NCI-H1436 treated with DMSO at 0.1 percent for 48 hours (cell line): ENCODE data around the gene IL2RG.

Experiments used
- DNase-seq: peaks from one replicate; lab custom pipeline; 2025; lab: John Stamatoyannopoulos, UW

The IL2RG gene

DNA sequence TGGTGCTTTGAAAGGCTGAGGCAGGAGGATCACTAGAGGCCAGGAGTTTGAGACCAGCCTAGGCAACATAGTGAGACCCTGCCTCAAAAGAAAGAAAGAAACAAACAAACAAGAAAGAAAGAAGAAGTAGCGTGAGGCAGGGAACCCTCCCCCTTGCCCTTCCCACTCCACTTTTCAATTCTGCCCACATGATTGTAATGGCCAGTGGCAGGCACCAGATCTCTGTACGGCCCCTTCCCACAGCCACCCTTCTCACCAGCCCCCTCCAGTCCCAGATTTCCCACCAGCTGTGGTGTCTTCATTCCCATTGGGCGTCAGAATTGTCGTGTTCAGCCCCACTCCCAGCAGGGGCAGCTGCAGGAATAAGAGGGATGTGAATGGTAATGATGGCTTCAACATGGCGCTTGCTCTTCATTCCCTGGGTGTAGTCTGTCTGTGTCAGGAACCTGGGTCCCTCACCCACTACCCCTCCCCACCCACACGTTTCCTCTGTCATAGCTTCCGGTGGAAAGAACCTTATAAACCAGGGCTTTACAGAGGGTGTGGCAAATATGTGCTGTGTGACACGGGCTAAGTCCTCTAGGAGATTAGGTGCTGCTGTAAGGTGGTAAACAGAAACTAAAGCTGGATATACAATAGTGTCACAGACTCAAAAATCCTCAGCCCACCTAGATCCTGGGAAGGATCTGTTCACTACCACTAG lies at the start of gene IL2RG:
Gene IL2RG, minus strand, starts transcription at position 437 of the 703 bp plus-strand sequence. Its CDS starts 38 bp downstream, at position 399.
- no peak for DNase-seq

DNA sequence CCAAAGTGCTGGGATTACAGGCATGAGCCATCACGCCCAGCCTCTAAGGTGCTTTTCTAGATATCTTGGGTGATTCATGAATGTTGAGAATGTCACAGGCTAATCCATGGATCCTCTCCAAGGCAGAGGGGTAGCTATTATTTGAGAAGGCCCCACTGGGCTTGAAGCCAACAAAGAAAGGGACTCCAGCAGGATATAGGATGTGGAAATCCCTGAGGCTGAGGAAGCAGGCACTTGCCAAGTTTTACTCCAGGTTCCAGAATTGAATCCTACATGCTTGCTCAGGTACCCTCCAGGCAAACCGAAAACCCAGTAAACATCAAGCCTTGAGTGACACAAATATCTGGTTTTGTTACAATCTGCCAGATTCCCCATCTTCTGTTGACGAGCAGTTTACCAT lies 49.1 kb upstream of the IL2RG start:
- DNase-seq = no peak

DNA sequence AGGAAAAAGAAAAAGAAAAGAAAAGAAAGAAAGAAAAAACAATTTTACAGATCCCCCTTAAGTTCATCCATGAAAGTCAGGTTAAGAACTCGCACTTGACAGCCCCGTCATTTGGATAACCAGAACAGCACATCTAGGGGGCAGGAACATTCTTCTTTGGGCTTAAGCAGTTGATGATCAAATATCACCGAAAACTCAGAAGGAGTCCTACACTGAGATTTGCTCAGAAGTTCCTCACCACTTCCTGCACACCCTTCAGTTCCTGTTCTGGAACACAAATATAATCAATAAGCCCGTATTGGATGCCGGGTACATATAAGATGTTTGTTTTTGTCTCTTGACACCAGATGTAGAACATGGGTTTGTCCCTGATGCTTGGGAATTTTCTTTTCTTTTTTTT lies 48.0 kb upstream of the IL2RG start:
- no peak for DNase-seq

DNA sequence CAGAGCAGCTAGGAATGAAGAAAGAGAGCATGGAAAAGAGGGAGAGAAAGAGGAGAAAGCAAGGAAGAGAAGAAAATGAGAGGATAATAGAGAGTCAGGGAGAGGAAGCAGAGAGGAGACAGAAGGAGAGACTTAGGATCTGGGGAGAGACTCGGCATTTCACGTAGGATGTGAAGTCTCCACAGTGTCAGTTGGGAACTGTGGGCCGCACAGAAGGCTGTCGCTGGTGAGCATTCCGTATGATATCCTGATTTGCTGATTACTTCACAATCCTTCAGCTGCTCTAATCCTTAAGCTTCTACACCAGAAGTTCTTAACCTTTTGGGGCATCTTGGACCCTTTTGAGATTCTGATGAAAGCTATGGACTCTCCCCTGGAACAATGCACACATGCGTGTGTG lies 47.2 kb upstream of the IL2RG start:
- no peak for DNase-seq

DNA sequence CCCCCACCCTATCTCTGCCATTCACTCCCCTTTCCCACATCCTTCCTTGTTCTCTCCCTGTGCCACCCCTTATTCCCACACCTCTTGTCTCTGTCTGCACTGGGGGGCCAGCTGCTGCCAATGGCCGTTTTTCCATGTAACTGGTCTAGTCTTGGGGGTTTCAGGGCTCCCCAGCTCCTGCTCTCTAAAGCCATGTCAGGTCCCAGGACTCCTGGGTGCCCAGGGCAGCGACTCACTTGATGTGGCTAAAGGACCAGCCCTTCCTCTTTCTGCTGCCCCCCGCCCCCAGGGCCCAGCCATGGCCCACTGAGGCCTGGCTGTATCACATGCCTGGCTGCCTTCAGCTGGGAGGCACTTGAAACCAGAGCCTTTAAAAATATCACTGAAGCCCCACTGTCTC lies 43.3 kb upstream of the IL2RG start:
- DNase-seq = no peak

DNA sequence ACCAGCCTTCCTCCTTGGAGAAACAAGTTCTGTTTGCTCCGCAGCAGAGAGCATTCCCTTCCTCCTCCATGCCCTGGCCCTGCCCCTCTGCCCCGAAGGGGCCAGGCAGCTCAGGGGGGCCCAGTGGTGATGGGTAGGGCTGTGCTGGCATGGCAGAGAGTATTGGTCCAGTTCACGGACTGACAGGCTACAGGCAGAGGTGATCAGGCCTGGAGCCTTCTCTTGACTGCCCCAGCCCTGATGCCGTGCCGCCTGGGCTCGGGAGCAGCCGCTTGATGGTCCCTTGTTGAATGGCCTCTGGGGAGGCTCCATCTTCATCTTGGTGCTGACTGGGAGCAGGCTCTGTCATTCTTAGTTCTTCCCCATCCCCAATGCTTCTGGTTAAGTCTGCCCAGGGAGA lies 42.8 kb upstream of the IL2RG start:
- DNase-seq = no peak

DNA sequence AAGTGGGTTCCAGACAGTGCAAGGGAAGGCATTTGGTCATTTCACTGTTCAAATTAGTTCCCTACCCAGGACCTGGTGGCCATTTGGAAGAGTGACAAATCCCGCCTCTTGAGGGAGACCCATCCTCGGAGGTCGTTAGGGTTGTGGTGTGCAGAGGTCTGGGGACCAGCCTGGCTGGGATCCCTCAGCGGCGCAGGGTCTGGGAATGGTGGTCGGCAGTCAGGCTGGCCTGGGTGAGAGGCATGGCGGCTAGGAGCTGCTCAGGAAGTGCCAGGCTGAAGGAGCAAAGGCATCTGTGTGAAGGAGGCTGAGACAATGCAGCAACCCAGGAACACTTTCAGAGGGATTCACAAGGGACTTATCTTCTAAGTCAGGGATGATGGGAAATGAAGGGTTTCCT lies 40.0 kb upstream of the IL2RG start:
- DNase-seq = no peak

DNA sequence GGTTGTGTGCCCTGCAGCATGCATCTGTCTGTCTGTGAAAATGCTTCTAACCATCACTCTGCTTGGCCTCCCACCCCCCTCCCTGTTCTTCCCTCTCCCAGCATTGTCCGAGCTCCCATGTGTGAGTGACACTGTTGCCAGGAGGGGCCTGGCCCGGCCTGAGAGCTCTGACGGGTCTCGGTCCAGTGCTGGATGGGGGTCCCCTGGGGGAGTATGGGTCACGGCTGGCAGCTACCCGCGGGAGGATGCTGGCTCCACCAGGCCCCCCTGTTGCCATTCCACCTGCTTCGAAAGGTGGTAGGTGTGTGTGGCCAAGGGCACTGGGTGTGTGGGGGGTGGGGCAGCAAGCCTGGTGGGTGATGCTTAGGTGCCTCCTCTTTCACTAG lies 36.9 kb upstream of the IL2RG start:
- DNase-seq = no peak

DNA sequence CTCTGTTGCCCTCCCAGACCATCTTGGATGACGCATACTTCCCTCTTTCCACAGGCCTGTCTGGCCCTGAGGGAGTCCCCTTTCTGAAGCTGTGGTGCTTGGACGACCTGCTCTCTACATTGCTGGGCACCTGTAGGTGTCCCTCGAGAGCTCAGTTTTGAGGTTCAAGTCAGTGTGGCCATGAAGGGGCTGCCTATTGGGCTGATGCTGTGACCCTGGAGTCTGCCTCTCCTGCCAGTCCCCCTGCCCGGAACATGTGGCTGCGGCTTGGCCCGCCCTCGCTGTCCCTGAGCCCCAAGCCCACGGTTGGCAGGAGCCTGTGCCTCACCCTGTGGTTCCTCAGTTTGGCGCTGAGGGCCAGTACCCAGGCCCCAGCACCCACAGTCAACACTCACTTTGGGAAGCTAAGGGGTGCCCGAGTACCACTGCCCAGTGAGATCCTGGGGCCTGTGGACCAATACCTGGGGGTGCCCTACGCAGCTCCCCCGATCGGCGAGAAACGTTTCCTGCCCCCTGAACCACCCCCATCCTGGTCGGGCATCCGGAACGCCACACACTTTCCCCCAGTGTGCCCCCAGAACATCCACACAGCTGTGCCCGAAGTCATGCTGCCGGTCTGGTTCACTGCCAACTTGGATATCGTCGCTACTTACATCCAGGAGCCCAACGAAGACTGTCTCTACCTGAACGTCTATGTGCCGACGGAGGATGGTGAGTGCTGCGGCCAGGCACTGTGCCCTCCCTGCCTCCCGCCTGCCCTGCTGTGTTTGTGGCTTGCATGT lies 36.3 kb upstream of the IL2RG start:
- DNase-seq = no peak

DNA sequence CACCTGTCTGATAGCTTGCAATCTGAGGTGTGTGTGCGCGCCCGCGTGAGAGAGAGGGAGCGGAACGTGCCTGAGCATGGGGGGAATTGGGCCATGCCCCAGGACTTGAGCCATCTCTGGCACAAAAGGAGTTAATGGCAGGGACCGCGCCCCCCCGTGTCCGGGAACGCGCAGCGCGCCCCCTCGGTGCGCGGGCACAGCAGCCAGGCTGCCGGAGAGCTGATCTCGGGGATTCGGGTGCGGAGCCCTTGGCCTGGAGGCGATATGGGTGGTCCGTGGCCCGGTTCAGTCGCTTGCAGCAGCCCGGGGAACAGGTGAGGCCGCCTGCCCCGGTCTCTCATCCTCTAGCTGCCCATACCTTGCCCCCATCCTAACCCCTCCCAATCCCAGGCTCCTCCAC lies 33.3 kb upstream of the IL2RG start, which contains the start of gene NLGN3:
Gene NLGN3, plus strand, starts transcription at position 191 of the 400 bp plus-strand sequence. CDS start 2,909 bp downstream, outside the sequence.
- no peak for DNase-seq

DNA sequence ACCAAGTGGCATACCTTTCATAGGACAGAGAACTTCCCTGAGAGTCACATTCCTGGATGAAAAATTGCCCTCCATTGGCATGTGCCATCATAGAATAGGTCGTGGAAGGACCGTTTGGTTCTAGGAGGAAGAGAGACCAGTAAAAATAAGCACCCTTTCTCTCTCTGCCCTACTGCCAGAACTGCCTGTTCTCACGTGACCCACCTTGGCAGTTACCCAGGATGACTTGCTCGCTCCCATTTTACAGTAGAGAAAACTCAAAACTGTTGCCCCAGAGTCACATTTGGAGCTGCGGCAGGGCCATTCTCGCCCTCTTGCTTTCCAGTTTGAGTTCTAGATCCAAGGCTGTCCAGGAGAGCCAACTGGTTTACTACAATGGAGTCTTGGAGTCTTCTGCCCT lies 32.1 kb upstream of the IL2RG start:
- no peak for DNase-seq

DNA sequence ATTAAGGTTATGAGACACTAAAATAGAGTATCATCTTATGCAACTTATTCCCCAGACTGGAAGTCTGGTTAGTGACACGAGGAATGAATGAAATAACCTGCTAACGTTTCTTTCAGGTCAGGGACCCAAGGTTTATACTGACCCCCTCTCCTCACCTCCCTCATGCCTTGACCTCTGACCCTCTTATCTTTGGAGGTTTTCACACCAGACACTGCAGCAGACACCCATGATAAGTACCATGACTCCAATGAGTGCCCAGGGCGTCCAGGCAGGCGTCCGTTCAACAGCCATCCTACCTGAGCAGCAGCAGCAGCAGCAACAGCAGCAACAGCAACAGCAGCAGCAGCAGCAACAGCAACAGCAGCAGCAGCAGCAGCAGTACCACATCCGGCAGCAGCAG lies 29.1 kb upstream of the IL2RG start:
- DNase-seq = no peak

DNA sequence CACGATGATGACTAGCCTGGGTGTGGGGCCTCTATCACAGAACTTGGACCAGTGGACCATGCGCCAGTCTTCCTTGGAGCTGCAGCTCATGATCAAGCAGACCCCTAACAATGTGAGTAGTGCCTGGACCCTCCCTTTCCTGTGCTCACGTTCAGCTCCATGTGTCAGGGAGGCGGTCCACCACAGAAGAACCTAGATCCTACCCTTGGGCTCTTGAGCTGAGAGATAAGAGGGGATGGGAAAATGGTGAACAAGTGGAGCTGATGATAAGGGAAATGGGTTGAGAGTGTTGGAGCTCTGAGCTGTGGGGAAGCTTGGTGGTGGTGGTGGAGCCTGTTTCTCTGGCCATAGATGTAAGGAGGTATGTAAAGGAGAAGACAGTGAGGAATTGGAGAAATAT lies 20.1 kb upstream of the IL2RG start:
- no peak for DNase-seq

DNA sequence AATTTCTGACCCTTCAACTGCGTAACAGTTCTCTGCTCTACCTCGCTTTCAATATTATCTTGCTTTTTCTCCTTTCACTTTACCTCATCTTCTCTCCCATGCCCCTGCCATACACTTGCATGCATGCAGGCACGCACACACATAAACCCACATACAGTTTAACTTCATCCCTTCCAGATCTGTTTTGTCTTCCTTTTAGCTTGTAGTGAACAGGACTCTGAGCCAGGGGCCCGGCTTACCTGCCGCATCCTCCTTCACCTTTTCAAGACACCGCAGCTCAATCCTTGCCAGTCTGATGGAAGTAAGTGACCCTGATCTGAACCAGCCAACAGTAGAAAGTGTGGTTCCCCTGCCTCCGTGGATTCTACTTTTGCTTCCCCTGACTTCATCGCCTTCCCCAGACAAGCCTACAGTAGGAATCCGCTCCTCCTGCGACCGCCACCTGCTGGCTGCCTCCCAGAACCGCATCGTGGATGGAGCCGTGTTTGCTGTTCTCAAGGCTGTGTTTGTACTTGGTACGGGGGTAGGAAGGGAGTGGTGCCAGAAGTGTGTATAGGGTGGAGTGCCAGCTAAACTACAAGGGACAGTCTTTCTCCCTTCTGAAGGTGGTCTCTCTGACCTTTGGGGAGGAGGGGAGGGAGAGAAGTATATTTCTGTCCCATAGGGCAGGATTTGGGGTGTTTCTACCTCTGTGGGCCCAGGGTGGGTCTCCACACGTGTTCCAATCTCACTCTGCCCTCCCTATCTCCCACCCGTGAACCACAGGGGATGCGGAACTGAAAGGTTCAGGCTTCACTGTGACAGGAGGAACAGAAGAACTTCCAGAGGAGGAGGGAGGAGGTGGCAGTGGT lies 17.8 kb upstream of the IL2RG start:
- no peak for DNase-seq

DNA sequence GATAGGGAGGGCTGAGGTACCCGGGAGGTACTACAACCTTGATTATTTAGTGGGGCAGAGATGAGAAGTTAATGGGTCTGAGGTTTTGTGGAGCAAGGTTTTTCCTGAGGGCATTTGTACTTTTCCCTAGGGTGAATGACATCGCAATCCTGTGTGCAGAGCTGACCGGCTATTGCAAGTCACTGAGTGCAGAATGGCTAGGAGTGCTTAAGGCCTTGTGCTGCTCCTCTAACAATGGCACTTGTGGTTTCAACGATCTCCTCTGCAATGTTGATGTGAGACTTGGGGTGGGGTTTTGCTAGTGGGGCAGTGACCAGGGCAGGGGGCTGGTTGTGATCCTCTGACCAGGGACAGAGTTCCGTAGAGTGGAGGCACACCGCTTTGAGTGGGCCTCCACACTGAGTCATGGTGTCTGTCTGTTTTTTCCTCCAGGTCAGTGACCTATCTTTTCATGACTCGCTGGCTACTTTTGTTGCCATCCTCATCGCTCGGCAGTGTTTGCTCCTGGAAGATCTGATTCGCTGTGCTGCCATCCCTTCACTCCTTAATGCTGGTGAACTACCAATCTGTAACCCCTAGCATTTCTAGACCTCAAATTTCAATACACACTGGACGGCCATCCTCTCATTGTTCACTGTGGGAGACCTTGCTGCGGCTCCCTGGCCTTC lies 16.9 kb upstream of the IL2RG start:
- no peak for DNase-seq

DNA sequence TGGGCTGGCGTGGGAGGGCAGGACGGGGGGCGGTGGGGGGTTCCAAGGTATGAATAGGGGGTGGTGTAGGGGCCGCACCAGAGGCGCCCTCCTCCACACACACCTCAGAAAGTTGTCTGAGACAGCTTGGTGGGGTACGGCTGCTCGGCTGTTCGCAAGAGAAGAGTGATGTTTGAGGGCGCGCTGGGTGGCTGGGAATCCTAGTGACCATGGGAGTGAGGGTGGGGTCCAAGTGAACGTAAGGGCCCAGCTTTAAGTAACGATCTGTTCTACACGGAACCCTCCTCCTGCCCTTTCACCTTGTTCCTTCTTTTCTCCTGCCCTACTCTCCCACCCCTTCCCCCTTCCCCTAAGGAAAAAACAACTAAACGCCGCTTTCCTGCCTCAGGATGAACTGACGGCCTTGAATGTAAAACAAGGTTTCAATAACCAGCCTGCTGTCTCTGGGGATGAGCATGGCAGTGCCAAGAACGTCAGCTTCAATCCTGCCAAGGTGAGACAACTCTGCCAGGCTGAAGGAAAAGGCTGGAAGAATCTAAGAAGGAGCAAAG lies 7.7 kb upstream of the IL2RG start:
- no peak for DNase-seq

DNA sequence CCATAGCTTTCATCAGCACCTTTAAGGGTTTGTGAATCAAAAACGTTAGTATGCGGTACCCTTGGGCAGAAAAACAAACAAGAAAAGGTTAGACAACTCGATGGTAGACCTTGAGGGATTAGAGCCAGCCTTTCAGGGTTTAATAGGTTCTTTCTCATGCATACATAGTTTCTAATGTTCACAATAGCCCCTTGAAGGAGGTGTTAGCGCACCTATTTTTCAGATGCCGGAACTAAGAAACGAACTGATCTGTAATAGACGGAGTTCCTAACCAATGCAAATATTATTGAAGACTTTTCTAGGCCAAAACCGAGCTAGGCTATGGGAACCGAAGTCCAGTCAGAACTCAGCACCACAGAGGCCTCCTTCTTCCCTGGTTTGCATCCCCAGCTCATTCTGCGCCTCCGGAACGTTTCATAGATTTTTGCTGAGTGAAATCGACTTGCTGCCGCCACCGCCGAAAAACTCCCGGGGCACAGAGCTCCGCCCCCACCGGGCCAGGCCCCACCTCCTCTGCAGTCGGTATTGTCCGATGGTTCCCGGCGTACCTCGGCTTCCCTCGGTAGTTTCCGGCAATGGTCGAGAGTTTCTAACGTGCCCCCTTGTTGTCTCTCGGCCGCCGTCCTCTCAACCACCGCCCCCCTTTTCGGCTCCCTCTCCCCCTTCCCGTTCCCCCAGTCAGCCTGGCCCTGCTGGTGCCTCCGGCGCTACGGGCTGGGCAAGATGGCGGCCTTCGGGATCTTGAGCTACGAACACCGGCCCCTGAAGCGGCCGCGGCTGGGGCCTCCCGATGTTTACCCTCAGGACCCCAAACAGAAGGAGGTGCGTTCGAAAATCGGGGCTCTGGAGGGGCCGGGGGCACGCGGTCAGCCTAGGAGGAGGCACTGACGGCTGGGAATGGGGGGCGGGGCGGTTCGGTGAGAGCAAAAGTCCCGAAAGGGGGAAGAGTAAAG lies 6.9 kb upstream of the IL2RG start, which contains the start of gene MED12:
Gene MED12, plus strand, starts transcription at position 565 of the 953 bp plus-strand sequence. Its CDS starts 159 bp downstream, at position 724.
- DNase-seq = peak; percentile 14

DNA sequence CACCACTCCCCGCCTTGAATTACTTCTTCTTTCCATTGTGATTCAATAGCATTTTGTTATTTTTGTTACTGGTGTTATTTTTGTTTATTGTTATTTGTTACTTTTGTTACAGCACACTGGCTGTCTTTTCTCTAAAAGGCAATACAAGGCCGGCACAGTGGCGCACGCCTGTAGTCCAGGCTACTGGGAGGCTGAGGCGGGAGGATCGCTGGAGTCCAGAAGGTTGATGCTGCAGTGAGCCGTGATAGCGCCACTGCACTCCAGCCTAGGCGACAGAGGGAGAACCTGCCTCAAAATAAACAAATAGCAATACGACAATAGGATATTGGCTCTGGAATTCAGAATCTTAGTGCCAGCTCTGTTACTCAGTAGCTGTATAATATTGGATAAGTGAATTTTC lies 6.0 kb upstream of the IL2RG start:
- DNase-seq = no peak

DNA sequence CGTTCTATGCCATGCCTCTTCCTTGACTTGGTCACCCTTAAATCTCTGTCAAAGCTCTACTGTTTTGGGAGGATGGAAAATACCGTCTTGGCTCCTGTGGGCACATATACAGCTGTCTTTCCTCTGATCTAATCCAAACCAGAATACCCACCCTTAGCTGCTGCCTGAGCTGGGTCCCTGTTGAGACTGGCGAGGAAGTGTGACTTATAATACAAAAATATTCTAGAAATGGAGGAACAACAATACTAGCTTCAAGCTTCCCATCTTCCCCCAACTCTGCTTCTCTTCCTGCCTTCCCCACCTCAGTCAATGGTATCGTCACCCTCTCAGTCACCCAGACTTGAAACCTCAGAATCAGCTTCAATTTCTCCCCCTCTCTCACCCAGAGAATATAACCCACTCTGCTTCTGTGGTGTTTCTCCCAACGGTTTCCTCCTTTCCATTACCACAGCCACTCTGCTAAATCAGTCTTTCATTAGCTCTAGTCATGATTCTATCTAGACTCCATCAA lies 599 bp upstream of the IL2RG start:
- DNase-seq = no peak

DNA sequence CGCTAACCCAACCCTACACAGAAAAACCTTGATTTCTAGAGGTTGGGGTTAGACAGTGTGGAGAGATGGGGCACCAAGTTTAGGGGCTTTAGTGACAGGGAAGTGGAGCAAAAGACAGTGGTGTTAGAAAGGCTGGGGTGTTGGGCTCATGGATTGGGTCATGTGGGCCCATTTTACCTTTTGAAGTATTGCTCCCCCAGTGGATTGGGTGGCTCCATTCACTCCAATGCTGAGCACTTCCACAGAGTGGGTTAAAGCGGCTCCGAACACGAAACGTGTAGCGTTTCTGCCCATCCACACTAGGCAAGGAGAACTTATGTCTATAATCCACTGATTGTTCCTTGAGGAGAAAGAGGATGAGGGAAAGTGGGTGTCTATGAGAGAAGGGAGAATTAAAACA lies 2.3 kb downstream of the IL2RG start:
- DNase-seq = no peak
